GM23338 (cell line): ENCODE data around the gene LRMDA. TPM values are rescaled to one million over a fixed set of nuclear protein-coding genes. Genes with fewer than 3 reads are reported as not detected.

Experiments
- ATAC-seq: fragments of 200-7000 bp; cut with Tn5 transposase; 3 replicates; pipeline ENCODE4 v1.9.1; 2020
- DNase-seq: peaks from one replicate; pipeline ENCODE4 v3.0.0-alpha.2; 2015; ENCODE audit warnings: low spot score
- H2AFZ ChIP-seq: fragments of 200-600 bp; sonication (generic); 2 replicates; pipeline ENCODE4 v1.8.0; 2016; ENCODE audit warnings: antibody characterized with exemption, mild to moderate bottlenecking, moderate library complexity
- H3F3A ChIP-seq: fragments of 200-600 bp; sonication (generic); replicated peaks from 2 replicates; pipeline ENCODE4 v1.8.0; 2017; ENCODE audit warnings: antibody characterized with exemption, mixed run types, low read depth
- H3K27ac ChIP-seq: fragments of 200-600 bp; sonication (generic); 2 replicates; pipeline ENCODE4 v1.6.1; 2016; ENCODE audit warnings: low read depth
- H3K27me3 ChIP-seq: fragments of 200-600 bp; sonication (generic); 2 replicates; pipeline ENCODE4 v1.8.0; 2016; ENCODE audit warnings: mild to moderate bottlenecking, mixed run types, moderate library complexity; ENCODE audit not compliant: insufficient read depth
- H3K36me3 ChIP-seq: fragments of 200-600 bp; sonication (generic); 2 replicates; pipeline ENCODE4 v1.8.0; 2016; ENCODE audit warnings: mild to moderate bottlenecking; ENCODE audit not compliant: insufficient read depth
- H3K4me1 ChIP-seq: fragments of 200-600 bp; sonication (generic); 2 replicates; pipeline ENCODE4 v1.8.0; 2016; ENCODE audit warnings: mild to moderate bottlenecking, moderate library complexity; ENCODE audit not compliant: insufficient read depth
- H3K4me2 ChIP-seq: fragments of 200-600 bp; sonication (generic); 2 replicates; pipeline ENCODE4 v1.7.1; 2017; ENCODE audit warnings: mixed run types
- H3K4me3 ChIP-seq: fragments of 200-600 bp; sonication (generic); 2 replicates; pipeline ENCODE4 v1.6.1; 2016; ENCODE audit warnings: mixed run types
- H3K79me2 ChIP-seq: fragments of 200-600 bp; sonication (generic); replicated peaks from 2 replicates; pipeline ENCODE4 v1.8.0; 2017; ENCODE audit warnings: mild to moderate bottlenecking; ENCODE audit not compliant: insufficient read depth
- H3K9me2 ChIP-seq: fragments of 200-600 bp; sonication (generic); 2 replicates; pipeline ENCODE4 v1.8.0; 2017; ENCODE audit not compliant: insufficient read depth
- H4K20me1 ChIP-seq: fragments of 200-600 bp; sonication (generic); replicated peaks from 2 replicates; pipeline ENCODE4 v1.8.0; 2017; ENCODE audit warnings: mild to moderate bottlenecking; ENCODE audit not compliant: insufficient read depth
- H3K27ac Mint-ChIP-seq: 2 replicates; pipeline ENCODE4 v1.8.0; 2020; ENCODE audit warnings: inconsistent platforms, mild to moderate bottlenecking, moderate library complexity, mixed read lengths
- H3K27me3 Mint-ChIP-seq: 3 replicates; pipeline ENCODE4 v1.8.0; 2022; ENCODE audit warnings: low read depth, mild to moderate bottlenecking, moderate library complexity, mixed read lengths, inconsistent platforms; ENCODE audit not compliant: insufficient read depth, poor library complexity
- H3K36me3 Mint-ChIP-seq: 3 replicates; pipeline ENCODE4 v1.8.0; 2021; ENCODE audit warnings: low read depth, mild to moderate bottlenecking, inconsistent platforms, moderate library complexity, mixed read lengths
- H3K4me1 Mint-ChIP-seq: 3 replicates; pipeline ENCODE4 v1.8.0; 2020; ENCODE audit warnings: mild to moderate bottlenecking, inconsistent platforms, mixed read lengths
- H3K4me3 Mint-ChIP-seq: 3 replicates; pipeline ENCODE4 v1.8.0; 2021; ENCODE audit warnings: moderate library complexity, mild to moderate bottlenecking, inconsistent platforms, mixed read lengths
- H3K9me3 Mint-ChIP-seq: 3 replicates; pipeline ENCODE4 v1.8.0; 2020; ENCODE audit warnings: moderate library complexity, mild to moderate bottlenecking, inconsistent platforms, mixed read lengths
- CREB1 ChIP-seq: fragments of 250-450 bp; sonication (Bioruptor Pico); IDR thresholded peaks from 2 replicates; pipeline ENCODE4 v1.5.0; 2020; ENCODE audit warnings: low read depth, mild to moderate bottlenecking, moderate library complexity
- EZH2 ChIP-seq: fragments of 200-600 bp; sonication (generic); IDR thresholded peaks from one replicate; pipeline ENCODE4 v1.8.0; 2017; ENCODE audit warnings: antibody characterized with exemption, mild to moderate bottlenecking, low read depth; ENCODE audit not compliant: unreplicated experiment
- JUNB ChIP-seq: IDR thresholded peaks from one replicate; pipeline ENCODE4 v1.6.1; 2016; ENCODE audit warnings: antibody characterized with exemption; ENCODE audit not compliant: unreplicated experiment
- NANOG ChIP-seq: IDR thresholded peaks from 2 replicates; pipeline ENCODE4 v1.6.1; 2016; ENCODE audit warnings: antibody characterized with exemption, borderline replicate concordance
- STAT1 ChIP-seq: IDR thresholded peaks from one replicate; pipeline ENCODE4 v1.6.1; 2016; ENCODE audit warnings: antibody characterized with exemption; ENCODE audit not compliant: unreplicated experiment
- ZNF114 ChIP-seq: fragments of 250-450 bp; sonication (Bioruptor Pico); IDR thresholded peaks from 2 replicates; pipeline ENCODE4 v1.5.0; 2020; ENCODE audit warnings: mild to moderate bottlenecking, moderate library complexity
- ZNF462 ChIP-seq: fragments of 250-450 bp; sonication (Bioruptor Pico); IDR thresholded peaks from 2 replicates; pipeline ENCODE4 v1.5.0; 2020; ENCODE audit warnings: mild to moderate bottlenecking, moderate library complexity
- polyA plus RNA-seq: library from polyadenylated mRNA; unstranded; fragments of >200 nt; fragmentation: Nextera tagmentation; extraction: Ambion mirVana; gene quantifications from 2 replicates; pipeline ENCODE4 v1.2.1, GENCODE V29; 2016
- total RNA-seq: library from RNA; depleted of rRNA; stranded (reverse); fragments of >200 nt; shearing (Covaris generic); gene quantifications from 2 replicates; pipeline ENCODE4 v1.2.3, GENCODE V29; 2014
- TF ChIP-seq, protein P1 (sequence below): IDR thresholded peaks from 2 replicates; pipeline ENCODE4 v1.6.1; 2016; ENCODE audit warnings: antibody characterized with exemption
- TF ChIP-seq, protein P2 (sequence below), 2 experiments: fragments of 200-600 bp in 1 of 2; sonication (generic) in 1 of 2; conservative IDR thresholded peaks; 2 replicates each; pipeline versions ENCODE4 v1.5.1 to v1.6.1; 2016 to 2017; ENCODE audit warnings: antibody characterized with exemption in 2 of 2, low read depth in 2 of 2, mild to moderate bottlenecking in 2 of 2, moderate library complexity in 1 of 2

Gene LRMDA
- total and polyA plus RNA-seq, 2 experiments from 2014 or later, result 0.90 to 1.8 TPM

- no peak overlapping the region for H3K27ac Mint-ChIP-seq
- Histone ChIP-seq H3K4me1 (peaks cover 44% of the 10 kb centered on the region), H3K9me2 (no peaks in the 10 kb centered on the region), H3K79me2 (no peaks in the 10 kb centered on the region), H3K27me3 (peaks cover 99% of the 10 kb centered on the region), H3K4me3 (peak overlapping the region; percentile 87), H2AFZ (no peak overlapping the region), H3K36me3 (no peaks in the 10 kb centered on the region), H3F3A (peaks cover 15% of the 10 kb centered on the region), H3K27ac (no peak overlapping the region), H4K20me1 (peaks cover 21% of the 10 kb centered on the region), H3K4me2 (peak overlapping the region; percentile 85)
- ATAC-seq (peak; percentile 4; the same call in 2 of the 3 replicates), DNase-seq (peak; percentile 51)
- peaks cover 38% of the 10 kb centered on the region for H3K4me1 Mint-ChIP-seq
- peak overlapping the region; percentile 68 for H3K4me3 Mint-ChIP-seq
- H3K36me3 Mint-ChIP-seq, result no peaks in the 10 kb centered on the region; the same call in 2 of the 3 replicates
- peaks cover 3% of the 10 kb centered on the region; the same call in 2 of the 3 replicates for H3K9me3 Mint-ChIP-seq
- TF ChIP-seq JUNB, result no peak
- TF ChIP-seq EZH2, result peak; percentile 59
- no peak for TF ChIP-seq ZNF462 (CRISPR knock-in tag)
- TF ChIP-seq NANOG, result no peak
- TF ChIP-seq STAT1, result no peak
- TF ChIP-seq, protein P1, sequence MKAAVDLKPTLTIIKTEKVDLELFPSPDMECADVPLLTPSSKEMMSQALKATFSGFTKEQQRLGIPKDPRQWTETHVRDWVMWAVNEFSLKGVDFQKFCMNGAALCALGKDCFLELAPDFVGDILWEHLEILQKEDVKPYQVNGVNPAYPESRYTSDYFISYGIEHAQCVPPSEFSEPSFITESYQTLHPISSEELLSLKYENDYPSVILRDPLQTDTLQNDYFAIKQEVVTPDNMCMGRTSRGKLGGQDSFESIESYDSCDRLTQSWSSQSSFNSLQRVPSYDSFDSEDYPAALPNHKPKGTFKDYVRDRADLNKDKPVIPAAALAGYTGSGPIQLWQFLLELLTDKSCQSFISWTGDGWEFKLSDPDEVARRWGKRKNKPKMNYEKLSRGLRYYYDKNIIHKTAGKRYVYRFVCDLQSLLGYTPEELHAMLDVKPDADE, result no peak
- TF ChIP-seq, protein P2, sequence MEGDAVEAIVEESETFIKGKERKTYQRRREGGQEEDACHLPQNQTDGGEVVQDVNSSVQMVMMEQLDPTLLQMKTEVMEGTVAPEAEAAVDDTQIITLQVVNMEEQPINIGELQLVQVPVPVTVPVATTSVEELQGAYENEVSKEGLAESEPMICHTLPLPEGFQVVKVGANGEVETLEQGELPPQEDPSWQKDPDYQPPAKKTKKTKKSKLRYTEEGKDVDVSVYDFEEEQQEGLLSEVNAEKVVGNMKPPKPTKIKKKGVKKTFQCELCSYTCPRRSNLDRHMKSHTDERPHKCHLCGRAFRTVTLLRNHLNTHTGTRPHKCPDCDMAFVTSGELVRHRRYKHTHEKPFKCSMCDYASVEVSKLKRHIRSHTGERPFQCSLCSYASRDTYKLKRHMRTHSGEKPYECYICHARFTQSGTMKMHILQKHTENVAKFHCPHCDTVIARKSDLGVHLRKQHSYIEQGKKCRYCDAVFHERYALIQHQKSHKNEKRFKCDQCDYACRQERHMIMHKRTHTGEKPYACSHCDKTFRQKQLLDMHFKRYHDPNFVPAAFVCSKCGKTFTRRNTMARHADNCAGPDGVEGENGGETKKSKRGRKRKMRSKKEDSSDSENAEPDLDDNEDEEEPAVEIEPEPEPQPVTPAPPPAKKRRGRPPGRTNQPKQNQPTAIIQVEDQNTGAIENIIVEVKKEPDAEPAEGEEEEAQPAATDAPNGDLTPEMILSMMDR (conservative IDR thresholded peaks at IDR 0.05; ENCODE audit: low read depth in 2 of 2), result 0 out of 4 replicates have a peak, but pooled peaks of 1 of the 2 experiments have one; percentile 9
- TF ChIP-seq ZNF114 (CRISPR knock-in tag), result no peak
- no peak for TF ChIP-seq CREB1 (CRISPR knock-in tag)
- peaks cover 94% of the 10 kb centered on the region for H3K27me3 Mint-ChIP-seq
Measured at GRCh38 chr10:75410132-75411005, 21.1 kb upstream of the LRMDA start.
